HG03354 (cell line): ENCODE measurements around the gene MYEF2.

Experiments used
- ATAC-seq: cut with Tn5 transposase; IDR thresholded peaks from one replicate; pipeline ENCODE4 v1.9.1; 2021; ENCODE audit warnings: mild to moderate bottlenecking; ENCODE audit not compliant: unreplicated experiment, poor library complexity, severe bottlenecking

The MYEF2 gene

DNA sequence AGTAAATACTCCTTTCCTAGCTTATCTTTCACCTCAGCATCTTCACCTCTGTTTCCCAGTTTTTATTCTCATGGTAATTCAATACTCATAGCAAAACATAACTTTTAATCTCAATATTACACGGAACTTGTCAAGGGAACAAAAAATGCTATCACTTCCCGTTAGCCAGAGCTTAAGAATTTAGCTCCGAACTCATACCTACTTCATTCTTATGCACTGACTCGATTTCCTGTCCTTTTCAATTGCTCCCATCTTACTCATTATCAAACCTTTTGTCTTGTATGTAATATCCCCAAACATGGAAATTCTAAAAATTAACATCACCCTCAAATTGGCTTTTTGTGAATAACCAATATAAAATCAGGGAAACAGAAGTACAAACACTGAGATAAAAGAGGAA is 28.2 kb downstream of the MYEF2 start:
- no peak for ATAC-seq

DNA sequence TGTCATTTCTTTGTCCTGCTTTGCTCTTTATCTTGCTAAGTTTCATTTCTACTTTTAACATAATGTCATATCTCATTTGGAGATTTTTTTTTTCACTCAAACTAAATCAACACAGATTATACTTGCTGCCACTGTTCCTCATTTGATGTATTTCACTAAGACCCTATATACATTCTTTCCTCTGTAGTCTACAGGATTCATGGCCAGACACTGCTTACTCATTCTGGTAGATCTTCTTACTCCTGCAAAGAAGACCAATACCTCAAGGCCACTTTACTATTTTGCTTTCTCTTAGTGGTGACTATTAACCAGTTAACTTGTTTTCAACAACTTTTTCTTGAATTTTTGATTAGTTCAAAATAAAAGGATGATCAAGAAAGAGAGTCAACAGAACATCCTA is 30.7 kb downstream of the MYEF2 start:
- no peak for ATAC-seq

DNA sequence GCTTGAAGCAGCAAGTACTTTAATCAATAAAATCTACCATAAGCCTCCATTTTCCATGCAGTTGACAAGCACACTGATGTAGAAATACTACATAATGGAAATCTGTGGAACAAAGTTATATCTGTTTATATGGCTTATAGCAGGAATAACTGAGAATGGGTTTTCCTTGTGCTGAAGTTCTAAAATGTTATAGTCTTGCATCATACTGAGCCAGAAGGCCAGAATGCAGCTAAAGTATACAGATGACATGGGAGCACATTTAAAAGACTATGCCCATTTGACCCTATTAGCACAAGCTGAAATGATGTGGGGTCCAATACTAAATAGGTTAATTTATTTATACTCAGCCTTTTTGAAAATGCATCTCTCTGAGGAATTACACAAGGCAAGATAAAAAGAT is 32.2 kb downstream of the MYEF2 start:
- ATAC-seq, result no peak

DNA sequence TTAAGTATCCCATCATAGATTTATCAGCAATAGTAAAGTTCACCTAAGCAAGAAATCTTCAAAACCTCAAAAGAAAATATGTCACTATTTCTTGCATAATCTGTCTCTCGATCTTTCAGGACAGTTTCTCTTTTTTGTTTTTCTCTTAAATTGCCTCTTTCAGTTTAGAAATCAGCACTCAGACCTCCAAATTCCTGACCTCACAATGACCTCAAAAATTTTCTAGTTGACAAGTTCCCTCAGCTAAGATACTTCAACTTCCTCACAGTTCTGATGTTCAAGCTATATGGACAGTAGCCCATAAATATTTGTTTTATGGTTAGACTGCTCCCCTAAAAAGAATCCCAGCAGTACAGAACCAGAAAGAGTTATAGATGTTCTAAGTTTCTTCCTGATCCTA is 33.2 kb downstream of the MYEF2 start:
- peak; percentile 71 for ATAC-seq

DNA sequence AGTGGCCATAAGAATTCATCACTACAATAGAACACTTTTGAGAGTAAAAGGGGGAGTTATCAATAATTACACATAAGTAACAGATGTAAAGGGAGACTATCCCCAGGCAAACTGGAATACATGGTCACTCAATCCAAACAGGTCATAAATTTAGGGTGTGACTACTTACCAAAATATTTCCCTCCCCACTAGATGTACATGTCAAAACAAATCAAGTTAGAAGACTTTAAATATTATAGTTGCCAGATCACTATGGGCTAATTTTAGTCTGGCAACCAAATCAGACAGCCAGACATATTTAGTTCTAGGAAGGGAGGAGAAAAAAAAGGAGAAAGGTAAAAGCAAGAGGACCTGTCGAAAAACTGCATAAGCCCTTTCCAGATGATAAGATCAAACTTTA is 34.2 kb downstream of the MYEF2 start:
- no peak for ATAC-seq

DNA sequence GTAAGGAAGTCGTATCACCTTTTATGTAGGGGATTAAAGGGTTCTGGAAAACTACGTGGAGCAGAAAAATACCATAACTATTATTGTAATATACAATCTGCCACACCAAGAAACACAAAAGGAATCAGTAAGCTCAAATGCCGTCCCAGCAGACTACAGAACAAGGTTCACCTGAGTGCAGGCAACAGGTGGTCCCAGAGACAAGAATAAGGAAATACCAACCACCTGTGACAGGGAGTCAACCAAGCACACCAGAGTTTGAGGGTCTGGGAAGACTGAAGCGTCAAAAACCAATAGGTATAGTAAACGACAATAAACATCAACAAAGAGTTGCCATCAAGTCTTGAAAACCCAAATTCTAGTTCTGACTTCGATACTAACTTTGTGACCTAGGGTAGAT is 45.2 kb downstream of the MYEF2 start:
- no peak for ATAC-seq

DNA sequence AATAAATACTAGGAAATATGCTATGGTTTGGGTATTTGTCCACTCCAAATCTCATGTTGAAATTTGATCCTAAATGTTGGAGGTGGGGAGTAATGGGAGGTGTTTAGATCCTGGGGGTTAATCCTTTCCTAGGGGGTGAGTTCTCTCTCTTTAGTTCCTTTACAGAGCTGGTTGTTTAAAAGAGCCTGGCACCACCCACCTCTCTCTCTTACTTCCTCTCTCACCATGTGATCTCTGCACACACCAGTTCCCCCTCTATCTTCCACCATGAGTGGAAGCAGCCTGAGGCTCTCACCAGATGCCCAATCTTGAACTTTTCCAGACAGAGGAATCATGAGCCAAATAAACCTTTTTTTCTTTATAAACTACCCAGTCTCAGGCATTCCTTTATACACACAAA is 46.8 kb downstream of the MYEF2 start:
- ATAC-seq, result no peak

DNA sequence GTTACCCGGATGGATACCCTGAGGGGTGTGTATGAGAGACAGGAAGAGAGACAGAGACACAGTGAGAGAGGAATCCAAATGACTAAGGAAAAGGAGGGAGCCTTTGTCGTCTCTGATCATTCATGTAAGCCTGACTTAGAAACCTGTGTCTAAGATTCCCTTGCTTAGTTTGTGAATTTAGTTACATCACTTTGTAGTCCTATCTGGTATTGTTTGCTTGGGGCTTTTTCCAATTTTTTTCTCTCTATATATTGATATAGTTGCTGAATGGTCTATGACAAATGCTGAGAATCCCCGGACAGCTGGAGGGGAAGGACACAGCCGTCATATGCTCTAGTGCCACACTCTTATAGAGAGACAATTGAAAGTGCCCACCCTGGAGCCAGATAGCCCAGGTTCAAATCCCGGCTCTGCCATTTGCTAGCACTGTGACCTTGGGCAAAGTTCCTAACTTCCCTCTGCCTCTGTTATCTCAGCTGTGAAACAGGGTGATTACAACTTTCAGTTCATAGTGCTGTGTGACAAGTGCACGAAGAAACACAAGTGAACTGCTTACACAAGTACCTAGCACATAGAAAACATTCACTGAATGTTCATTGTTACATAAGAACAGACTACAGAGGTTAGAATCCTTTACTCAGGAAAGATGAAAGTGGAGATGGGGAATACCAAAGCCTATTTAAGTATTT is 51.3 kb downstream of the MYEF2 start:
- no peak for ATAC-seq

DNA sequence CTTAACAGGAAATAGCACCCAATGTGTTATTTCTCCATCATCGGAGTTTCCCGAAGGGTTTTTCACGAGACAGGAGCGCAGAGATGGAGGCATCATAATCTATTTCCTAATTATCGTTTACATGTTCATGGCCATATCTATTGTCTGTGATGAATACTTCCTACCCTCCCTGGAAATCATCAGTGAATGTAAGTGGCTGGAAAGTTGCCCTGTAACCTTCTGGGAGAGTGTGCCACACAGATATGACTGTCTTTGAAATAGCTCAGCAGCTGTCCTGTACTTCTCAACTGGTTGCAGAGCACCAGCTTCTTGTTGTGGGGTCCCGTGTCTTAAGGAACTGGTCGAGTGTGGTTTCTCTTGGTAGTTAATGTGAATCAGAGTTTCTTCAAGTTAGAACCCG is 56.2 kb downstream of the MYEF2 start:
- no peak for ATAC-seq

DNA sequence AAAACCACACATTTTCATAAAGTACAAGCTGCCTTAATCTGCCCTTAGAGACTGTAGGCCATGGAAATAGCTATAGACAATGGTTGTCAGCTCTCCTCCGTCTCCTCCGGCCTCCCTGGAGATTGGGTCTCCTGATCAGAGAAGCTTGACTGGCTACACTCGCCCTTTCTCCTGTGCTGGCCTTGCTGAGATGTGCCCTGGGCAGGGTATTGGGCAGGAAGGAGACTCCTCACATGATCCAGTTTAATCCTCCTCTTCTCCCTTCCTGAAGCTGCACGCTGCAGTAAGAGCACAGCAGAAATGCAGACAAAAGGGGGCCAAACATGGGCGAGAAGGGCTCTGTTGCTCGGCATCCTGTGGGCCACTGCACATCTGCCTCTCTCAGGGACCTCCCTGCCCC is 57.4 kb downstream of the MYEF2 start, which contains the start of gene SLC24A5:
SLC24A5 (plus strand) TSS at position 246 of the 400 bp plus-strand sequence; CDS start at position 301, 55 bp downstream.
- no peak for ATAC-seq

DNA sequence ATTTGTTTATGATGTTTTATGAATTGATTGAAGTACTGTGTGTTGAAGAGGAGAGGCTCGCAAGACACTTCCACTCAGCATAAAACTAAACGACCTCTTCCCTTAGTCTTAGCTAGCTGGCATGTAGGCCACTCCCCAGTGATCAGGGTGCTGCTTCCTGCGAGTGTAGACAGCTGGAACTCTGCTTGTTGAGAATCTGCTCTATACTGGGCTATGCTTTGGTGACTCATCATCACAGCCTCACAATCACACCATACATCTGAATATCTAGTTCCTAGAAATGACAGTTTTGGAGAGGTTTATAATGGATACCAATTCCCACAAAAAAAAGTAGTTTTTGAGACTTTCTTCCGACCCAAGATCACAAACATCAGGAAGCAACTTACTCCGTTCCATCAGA is 58.8 kb downstream of the MYEF2 start:
- ATAC-seq, result no peak

DNA sequence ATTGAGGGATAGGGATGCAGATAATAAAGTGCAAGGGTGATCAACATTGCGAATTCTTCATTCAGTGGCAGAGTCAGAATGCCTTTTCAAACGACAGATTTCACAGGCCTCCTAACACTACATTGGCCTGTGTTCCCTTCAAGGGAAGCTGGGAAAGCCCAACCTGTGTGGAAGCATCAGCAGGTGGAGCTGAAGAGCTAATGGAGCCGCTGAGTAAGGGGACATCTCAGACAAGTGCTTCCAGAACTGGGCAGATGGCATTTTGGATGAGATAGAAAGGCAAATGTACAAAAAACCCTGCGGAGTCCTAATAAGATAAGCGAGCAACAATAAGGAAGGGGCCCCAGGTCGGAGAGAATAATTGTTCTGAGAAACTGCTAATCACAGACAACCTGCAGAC is 65.9 kb downstream of the MYEF2 start:
- ATAC-seq, result no peak

DNA sequence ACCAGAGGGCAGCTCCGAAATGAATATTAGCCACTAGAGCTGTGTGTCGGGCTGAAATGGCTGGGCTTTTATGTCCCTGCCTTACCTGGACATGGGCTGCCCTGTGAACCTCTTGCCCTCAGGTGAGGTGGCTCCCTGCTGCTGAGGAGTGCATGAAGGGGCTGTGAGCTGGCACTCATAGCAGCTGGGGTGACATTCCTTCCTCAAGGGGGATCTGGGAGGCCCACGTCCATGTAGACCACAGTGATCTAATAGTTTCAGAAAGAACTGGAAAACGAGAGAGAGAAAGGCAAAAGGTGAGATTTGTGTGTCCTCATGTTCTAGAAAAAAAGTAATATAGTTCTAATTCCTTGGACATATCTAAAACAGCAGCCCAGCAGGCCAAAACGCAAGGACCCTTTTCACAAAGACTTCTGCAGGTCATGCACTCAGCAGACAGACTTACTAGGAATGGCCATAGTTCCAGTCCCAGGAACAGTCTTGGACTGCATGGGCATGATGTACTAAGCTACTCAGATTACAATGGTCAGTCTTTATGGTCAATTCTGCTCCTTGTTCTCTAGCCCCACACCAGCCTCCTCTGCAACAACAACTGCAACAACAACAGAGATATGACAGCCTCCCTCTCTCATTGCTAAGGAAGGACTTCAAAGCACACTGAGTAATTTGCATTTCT is 68.1 kb downstream of the MYEF2 start:
- no peak for ATAC-seq

DNA sequence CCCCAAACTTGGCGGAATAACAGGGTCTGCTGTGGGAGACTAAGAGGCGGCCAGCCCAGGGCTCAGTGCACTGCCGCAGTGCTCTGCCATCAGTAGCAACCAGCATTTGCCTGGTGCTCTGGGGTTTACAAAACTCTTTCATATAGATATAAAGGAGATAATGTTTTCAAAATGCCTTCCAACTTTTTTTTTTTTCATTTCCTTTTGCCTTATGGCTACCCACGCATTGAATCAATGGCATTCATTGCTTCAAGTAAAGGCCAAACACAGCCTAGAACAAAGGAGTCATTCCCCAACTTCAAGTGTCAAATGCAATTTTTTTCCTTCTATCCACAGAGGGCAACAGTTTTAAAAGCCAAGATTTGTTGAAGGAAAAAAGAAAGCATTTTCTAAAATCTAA is 68.9 kb downstream of the MYEF2 start:
- ATAC-seq, result no peak

DNA sequence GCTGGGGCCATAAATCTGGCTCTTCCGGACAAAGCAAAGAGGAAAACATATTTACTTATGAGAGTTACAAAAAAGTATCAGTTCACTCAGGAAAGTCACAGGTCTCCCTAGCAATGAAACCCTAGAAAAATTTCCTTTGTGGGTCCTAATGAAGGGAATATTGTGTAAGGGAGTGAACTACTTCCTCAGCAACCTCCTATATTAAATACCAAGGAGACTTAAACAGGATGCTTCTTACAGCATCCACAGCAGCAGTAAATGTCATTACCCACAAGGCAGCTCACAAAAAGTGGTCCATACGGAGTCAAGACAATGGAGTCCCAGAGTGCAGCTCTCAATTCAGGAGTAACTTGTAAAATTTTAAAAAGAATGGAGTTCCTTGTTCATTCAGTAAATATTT is 72.2 kb downstream of the MYEF2 start:
- no peak for ATAC-seq

DNA sequence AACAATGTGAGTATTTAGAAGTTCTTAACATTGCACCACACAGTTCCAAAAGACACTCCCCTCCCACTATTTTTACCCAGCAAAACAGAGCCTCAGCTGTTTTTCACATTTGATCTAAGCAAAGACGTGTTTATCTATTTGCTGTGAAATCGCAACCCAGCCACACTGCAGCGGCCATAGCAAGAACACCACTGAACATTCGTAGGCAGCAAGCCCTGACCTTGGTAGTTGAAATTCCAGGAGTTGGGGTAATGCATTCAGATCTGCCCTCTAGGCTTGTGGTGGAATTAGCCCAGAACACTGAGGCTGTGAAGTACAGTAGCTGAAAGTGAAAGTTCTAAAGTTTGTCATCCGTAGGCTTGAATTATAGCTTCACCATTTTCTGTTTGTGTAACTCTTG is 74.4 kb downstream of the MYEF2 start:
- no peak for ATAC-seq

DNA sequence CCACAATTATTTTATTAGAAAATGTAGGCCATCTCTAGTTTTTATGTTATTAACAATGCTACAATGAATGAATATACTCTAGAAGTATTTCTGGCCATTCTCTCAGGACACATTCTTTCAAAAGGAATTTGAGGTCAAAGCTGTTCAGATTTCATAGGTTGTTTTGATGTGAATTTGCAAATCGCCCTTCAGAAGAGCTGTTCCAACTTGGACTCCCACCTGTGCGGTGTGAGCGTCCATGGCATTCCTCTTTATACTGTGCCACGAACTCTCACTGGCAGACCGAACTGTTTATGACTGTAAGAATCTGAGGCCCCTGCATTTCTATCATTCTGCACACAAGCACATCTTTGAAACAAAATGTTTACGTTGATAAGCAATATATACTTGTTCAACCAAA is 75.9 kb downstream of the MYEF2 start:
- ATAC-seq, result no peak

DNA sequence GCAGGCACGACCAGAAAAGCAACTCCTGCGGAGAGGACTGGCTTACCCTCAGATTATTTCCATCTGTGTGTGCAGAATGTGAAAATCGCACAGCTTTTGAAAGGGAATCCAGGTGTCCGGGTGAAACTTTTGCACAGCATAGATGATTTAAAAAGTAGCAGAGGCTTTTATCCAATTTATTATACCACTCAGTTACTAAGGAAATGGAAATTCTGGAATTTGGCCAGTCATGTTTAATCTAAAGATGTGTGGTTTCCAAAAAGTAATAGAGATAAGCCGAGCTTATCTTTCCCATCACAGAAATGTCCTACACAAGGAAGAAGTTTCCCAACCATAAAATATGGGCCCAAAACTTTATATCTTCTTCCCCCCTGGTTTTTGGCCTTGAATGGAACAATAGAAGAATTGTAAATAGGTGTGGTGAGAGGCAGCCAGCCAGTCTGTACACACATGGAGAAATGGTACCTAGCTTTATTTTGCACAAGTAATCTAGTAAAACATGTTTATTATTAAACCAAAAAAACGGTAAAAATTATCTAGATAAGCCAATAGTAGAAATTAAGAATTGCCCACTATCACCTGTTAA is 76.6 kb downstream of the MYEF2 start:
- no peak for ATAC-seq

DNA sequence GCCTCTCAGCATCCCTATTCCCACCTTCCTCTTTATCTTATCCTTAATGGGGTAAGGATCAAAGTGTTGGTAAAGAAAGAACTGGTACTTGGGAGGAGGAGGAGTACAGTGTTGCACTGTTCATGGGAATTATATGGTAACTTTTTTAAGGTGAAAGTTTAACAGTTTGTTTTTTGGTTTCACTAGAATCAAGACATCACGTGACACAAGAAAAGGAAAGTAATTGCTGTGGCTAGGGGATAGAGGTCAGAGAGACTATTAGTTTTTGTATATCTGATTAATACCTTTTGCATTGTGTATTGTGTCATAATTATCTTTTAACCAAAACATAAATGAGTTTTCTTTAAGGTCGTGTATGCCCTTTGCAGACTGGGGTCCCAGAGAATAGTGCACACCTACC is 80.8 kb downstream of the MYEF2 start:
- no peak for ATAC-seq

DNA sequence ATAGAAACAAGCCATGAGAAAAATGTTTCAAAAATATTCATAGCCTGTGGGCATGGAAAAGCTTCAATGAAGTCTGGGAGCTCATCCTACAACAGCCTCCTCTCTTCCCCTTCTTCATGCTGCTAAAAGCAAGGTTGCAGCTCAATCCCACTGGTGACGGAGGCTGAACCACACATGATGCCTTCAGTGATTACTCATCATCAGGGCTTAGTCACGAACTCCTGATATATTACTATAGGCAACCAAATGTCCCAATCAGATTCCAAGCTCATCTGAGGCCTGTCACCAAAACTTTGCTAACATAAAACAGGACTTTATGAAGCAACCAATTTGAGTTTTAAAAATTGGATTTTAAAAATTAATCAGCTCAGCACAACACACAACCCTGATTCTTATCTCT is 81.3 kb downstream of the MYEF2 start:
- no peak for ATAC-seq

DNA sequence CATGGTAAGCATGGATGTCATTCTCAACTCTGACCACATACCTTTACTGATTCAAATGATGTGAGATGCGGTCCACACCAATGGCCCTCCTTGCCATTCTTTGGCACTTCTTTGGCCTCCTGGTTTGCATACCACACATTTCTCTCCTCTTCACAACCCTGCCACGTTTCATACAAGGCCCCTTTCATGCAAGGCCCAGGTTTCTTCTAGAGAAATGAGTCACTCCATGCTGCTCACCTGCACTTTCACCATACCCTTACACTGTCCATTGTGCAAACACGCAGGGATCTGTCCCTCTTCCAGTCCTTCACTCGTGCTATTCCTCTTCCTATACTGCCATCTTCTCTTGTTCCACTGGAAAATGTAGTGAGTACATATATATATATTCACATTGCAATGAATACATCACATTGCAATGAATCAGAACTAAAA is 81.7 kb downstream of the MYEF2 start:
- peak; percentile 71 for ATAC-seq
